ENCODE results near the gene HMGCLL1.

HMGCLL1 gene

DNA sequence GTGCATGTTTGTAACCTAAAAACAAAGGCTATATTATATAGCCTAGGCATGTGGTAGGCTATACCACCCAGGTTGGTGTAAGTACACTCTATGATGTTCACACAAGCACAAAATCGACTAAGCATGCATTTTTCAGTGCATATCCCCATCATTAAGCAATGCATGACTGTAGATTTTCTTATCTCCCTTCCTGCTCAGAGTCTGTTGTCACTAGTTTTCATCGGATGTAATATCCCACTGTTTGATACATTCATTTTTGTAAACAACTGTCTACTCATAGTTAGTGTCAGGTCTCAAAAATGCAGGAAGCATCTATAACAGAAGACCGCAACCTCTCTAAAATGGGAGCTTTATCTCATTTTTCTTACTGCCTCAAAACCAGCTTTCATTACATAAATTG is 181.0 kb downstream of the HMGCLL1 start:
- Histone ChIP-seq H3K4me1 (no peaks in the 10 kb centered on the region), H3K4me3 (ENCODE audit: low read depth, low read length) (no peak overlapping the region)
- DNase-seq = no peak

DNA sequence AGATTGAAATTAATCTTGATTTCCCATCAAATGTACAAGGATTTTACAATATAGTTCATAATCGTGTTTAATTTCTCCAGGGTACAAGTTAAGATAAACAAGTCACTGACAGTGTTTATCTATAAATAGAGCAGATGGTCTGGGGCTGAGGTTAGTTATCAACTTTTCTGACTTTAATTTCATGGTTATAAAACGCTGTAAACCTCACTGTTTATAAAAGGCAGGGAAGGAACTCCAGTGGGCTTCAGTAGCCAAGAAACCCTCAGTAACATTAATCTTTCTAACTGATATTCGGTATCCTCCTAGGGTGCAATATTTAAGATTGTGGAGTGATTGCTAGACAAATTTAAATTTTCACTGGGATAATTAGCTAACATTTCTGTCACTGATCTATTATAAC is 183.1 kb downstream of the HMGCLL1 start:
- no peak overlapping the region for H3K4me3 ChIP-seq (ENCODE audit: low read depth, low read length)
- H3K9me3 ChIP-seq = no peaks in the 10 kb centered on the region
- no peak for DNase-seq
- no peaks in the 10 kb centered on the region for H3K36me3 ChIP-seq
- no peaks in the 10 kb centered on the region for H3K27me3 ChIP-seq
- TF ChIP-seq, protein P1, sequence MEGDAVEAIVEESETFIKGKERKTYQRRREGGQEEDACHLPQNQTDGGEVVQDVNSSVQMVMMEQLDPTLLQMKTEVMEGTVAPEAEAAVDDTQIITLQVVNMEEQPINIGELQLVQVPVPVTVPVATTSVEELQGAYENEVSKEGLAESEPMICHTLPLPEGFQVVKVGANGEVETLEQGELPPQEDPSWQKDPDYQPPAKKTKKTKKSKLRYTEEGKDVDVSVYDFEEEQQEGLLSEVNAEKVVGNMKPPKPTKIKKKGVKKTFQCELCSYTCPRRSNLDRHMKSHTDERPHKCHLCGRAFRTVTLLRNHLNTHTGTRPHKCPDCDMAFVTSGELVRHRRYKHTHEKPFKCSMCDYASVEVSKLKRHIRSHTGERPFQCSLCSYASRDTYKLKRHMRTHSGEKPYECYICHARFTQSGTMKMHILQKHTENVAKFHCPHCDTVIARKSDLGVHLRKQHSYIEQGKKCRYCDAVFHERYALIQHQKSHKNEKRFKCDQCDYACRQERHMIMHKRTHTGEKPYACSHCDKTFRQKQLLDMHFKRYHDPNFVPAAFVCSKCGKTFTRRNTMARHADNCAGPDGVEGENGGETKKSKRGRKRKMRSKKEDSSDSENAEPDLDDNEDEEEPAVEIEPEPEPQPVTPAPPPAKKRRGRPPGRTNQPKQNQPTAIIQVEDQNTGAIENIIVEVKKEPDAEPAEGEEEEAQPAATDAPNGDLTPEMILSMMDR (IDR thresholded peaks at IDR 0.05; ENCODE audit: low read depth, low read length) = no peak
- H3K4me1 ChIP-seq = no peaks in the 10 kb centered on the region

More for the DNA sequence above, 181.0 kb downstream of the HMGCLL1 start:
- TF ChIP-seq, protein P1 (IDR thresholded peaks at IDR 0.05; ENCODE audit: low read depth, low read length) = no peak
- H3K27me3 ChIP-seq = no peaks in the 10 kb centered on the region
- H3K9me3 ChIP-seq = no peaks in the 10 kb centered on the region
- H3K36me3 ChIP-seq = no peaks in the 10 kb centered on the region

DNA sequence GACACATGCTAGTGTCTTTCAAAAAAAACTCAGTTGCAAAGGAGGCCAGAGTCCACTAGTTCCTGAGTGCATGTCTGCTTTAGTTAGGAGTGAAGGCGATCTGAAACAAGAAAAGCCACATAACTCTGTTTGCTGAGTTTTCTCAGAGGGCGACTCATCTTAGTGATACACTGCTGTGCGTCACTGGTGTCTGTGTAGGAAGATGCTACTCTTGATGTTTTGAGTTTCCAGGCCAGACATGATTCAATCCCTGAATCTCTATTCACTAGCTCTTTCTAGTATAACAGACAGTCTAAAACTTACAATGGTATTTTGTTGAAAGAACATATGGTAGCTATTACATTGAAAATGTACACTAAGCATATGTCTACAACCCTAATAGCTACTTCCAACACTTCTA is 190.8 kb downstream of the HMGCLL1 start:
- DNase-seq = no peak
- Histone ChIP-seq H3K4me3 (ENCODE audit: low read depth, low read length) (no peak overlapping the region), H3K4me1 (no peaks in the 10 kb centered on the region), H3K9me3 (no peaks in the 10 kb centered on the region), H3K36me3 (no peaks in the 10 kb centered on the region), H3K27me3 (no peaks in the 10 kb centered on the region)
- TF ChIP-seq, protein P1 (IDR thresholded peaks at IDR 0.05; ENCODE audit: low read depth, low read length) = no peak
